GM12873 (cell line): Measurements from ENCODE around the gene PPM1L.

Source experiments
- CTCF ChIP-seq: IDR thresholded peaks from 2 replicates; pipeline ENCODE4 v1.5.1; 2012; ENCODE audit warnings: low read depth, mild to moderate bottlenecking, moderate library complexity, low read length, control low read depth; ENCODE audit not compliant: insufficient read depth; ENCODE audit errors: missing control alignments

The PPM1L gene

GRCh38 chr3:160765211-160765610 is 9.2 kb downstream of the PPM1L start:
- TF ChIP-seq CTCF = no peak

- no peak for TF ChIP-seq CTCF
Measured at GRCh38 chr3:160768031-160768430, 12.0 kb downstream of the PPM1L start.

- TF ChIP-seq CTCF = no peak
Measured at GRCh38 chr3:160768918-160769317, 12.9 kb downstream of the PPM1L start.

- TF ChIP-seq CTCF = no peak
Measured at GRCh38 chr3:160771811-160772459, 15.9 kb downstream of the PPM1L start.

- no peak for TF ChIP-seq CTCF
Measured at GRCh38 chr3:160773722-160774121, 17.7 kb downstream of the PPM1L start.

- no peak for TF ChIP-seq CTCF
Measured at GRCh38 chr3:160774172-160774571, 18.1 kb downstream of the PPM1L start.

GRCh38 chr3:160778480-160778879 is 22.4 kb downstream of the PPM1L start:
- no peak for TF ChIP-seq CTCF
